HG02970 (cell line): ENCODE measurements around the gene TMEM225B.
"Not testable (repeated sequence)": the region's sequence is repeated elsewhere in the genome, so short reads cannot be mapped to it uniquely, and the experiment has no call there.

ENCODE experiments used
- ATAC-seq: cut with Tn5 transposase; IDR thresholded peaks from one replicate; pipeline ENCODE4 v1.9.1; 2021; ENCODE audit warnings: mild to moderate bottlenecking, moderate library complexity, moderate number of reproducible peaks; ENCODE audit not compliant: unreplicated experiment, low FRiP score

The TMEM225B gene

GRCh38 chr7:99576251-99576650, 21.8 kb upstream of the TMEM225B start:
- ATAC-seq = no peak

GRCh38 chr7:99579281-99579955, 18.6 kb upstream of the TMEM225B start:
- no peak for ATAC-seq

- no peak for ATAC-seq
These were observed 17.9 kb upstream of the TMEM225B start for GRCh38 chr7:99579956-99580777.

- ATAC-seq = not testable (repeated sequence)
These were observed 17.2 kb upstream of the TMEM225B start for GRCh38 chr7:99580778-99581332.

GRCh38 chr7:99588868-99589267, 9.2 kb upstream of the TMEM225B start:
- no peak for ATAC-seq

GRCh38 chr7:99594948-99595745, 2.9 kb upstream of the TMEM225B start:
- no peak for ATAC-seq

GRCh38 chr7:99596408-99596955, 1.6 kb upstream of the TMEM225B start:
- no peak for ATAC-seq

GRCh38 chr7:99599836-99600235, 1.8 kb downstream of the TMEM225B start:
- ATAC-seq = no peak

- ATAC-seq = no peak
These were observed 3.7 kb downstream of the TMEM225B start for GRCh38 chr7:99601656-99602310.

GRCh38 chr7:99605527-99605926, 7.5 kb downstream of the TMEM225B start:
- no peak for ATAC-seq

- ATAC-seq = no peak
These were observed 8.5 kb downstream of the TMEM225B start for GRCh38 chr7:99606531-99606930.

- ATAC-seq = no peak
These were observed 9.5 kb downstream of the TMEM225B start for GRCh38 chr7:99607548-99607947.

GRCh38 chr7:99614495-99614894, 16.4 kb downstream of the TMEM225B start:
- ATAC-seq = no peak

GRCh38 chr7:99615989-99616358, 17.9 kb downstream of the TMEM225B start:
- ATAC-seq = no peak

- ATAC-seq = peak; percentile 88
These were observed 18.5 kb downstream of the TMEM225B start, which contains the start of gene ZSCAN25 for GRCh38 chr7:99616359-99617191. TSS of gene ZSCAN25 (plus strand) at chr7:99616946. CDS start at chr7:99619607, 2,661 bp downstream.

- ATAC-seq = no peak
These were observed 19.2 kb downstream of the TMEM225B start for GRCh38 chr7:99617192-99617781.

GRCh38 chr7:99618726-99619125, 20.7 kb downstream of the TMEM225B start:
- no peak for ATAC-seq

- ATAC-seq = no peak
These were observed 21.6 kb downstream of the TMEM225B start for GRCh38 chr7:99619571-99620130.
